Testis (tissue), 3 donors: Measurements from ENCODE around the gene MYBPHL. TPM values are rescaled to one million over a fixed set of nuclear protein-coding genes. Genes with fewer than 3 reads are reported as not detected.
A peak's percentile ranks its signal among the peaks of the same experiment; 100 is the strongest.

Experiments used
- DNase-seq: peaks from one replicate; pipeline ENCODE4 v3.0.0-alpha.2; 2019
- H3K27ac ChIP-seq, 2 donors: fragments of 200-600 bp; sonication (generic); one replicate each; pipeline ENCODE4 v1.5.1; 2019
- H3K27me3 ChIP-seq: fragments of 200-600 bp; sonication (generic); one replicate; pipeline ENCODE4 v1.5.1; 2019
- H3K36me3 ChIP-seq: fragments of 200-600 bp; sonication (generic); one replicate; pipeline ENCODE4 v1.5.1; 2017; ENCODE audit warnings: low read depth; ENCODE audit errors: missing control alignments
- H3K4me1 ChIP-seq: fragments of 200-600 bp; sonication (generic); one replicate; pipeline ENCODE4 v1.5.1; 2019
- H3K4me3 ChIP-seq, 2 donors: fragments of 200-600 bp; sonication (generic); one replicate each; pipeline ENCODE4 v1.5.1; 2017 to 2019
- H3K9me3 ChIP-seq: fragments of 200-600 bp; sonication (generic); one replicate; pipeline ENCODE4 v1.5.1; 2017
- CTCF ChIP-seq, 3 experiments: fragments of 450-650 bp in 2 of 3; fragments of 200-600 bp in 1 of 3; sonication (generic) in 1 of 3; IDR thresholded peaks; one replicate each; pipeline ENCODE4 v1.5.1; 2016 to 2019; ENCODE audit warnings: antibody characterized with exemption in 3 of 3, mild to moderate bottlenecking in 2 of 3, moderate library complexity in 1 of 3
- POLR2A ChIP-seq: fragments of 450-650 bp; IDR thresholded peaks from one replicate; pipeline ENCODE4 v1.6.1; 2017; ENCODE audit warnings: antibody characterized with exemption, mild to moderate bottlenecking, moderate library complexity
- WGBS, 2 donors: methylation state at CpG; one replicate each; pipeline ENCODE4 v1.1.5; 2018; 5-methylcytosine and 5-hydroxymethylcytosine counted together
- intact Hi-C: fragments of 100-400 bp; cut with DNase I; formaldehyde crosslinking; loops from one replicate; pipeline ENCODE4 v1.15.1; 2023; ENCODE audit warnings: low total_unique reads
- polyA plus RNA-seq: library from polyadenylated mRNA; stranded (reverse); fragments of 350-450 nt; fragmentation: Illumina TruSeq; extraction: RNeasy Lipid Tissue Mini Kit (QIAGEN cat#74804); gene quantifications from one replicate; pipeline ENCODE4 v1.2.3, GENCODE V29; 2014; ENCODE audit warnings: low read depth, low replicate concordance; ENCODE audit not compliant: insufficient read depth
- total RNA-seq, 2 donors: library from RNA; depleted of rRNA; stranded (reverse); fragments of >200 nt; gene quantifications; one replicate each; pipeline ENCODE4 v1.2.3, GENCODE V29; 2016

The MYBPHL gene
- total and polyA plus RNA-seq, 3 donors from 2014 or later = 0.99 to 1.5 TPM; not detected in 1

DNA sequence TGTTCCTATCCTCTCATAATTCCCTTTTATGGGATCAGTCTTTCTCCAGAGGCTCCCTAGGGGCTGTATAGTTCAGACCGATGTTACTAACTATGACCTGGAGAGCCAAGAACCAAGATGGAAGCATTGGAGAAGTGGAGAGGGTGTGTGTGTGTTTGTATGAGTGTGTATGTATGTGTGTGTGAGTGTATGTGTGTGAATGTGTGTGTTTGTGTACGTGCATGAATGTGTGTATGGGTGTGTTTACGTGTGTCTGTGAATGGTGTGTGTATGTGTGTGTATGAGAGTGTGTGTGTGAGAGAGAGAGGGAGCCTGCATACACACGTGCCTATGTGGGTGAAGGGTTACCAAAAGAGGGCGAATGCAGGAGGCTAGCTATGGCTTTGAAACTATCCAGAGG is 4.9 kb downstream of the MYBPHL start:
- 77 to 92% methylated on average over 5 of the region's 5 CpGs for WGBS, 2 donors
- no peaks in the 10 kb centered on the region for H3K27me3 ChIP-seq
- TF ChIP-seq POLR2A (no peak), CTCF (IDR thresholded peaks at IDR 0.05) (no peak)
- H3K9me3 ChIP-seq = no peaks in the 10 kb centered on the region
- intact Hi-C loops = loop anchor here (10.0 kb wide), 1 partner anchor 83 kb away; no protein-coding TSS in a partner anchor
- H3K4me1 ChIP-seq = peaks cover 75% of the 10 kb centered on the region
- H3K27ac ChIP-seq = no peak overlapping the region
- H3K36me3 ChIP-seq = no peaks in the 10 kb centered on the region
- no peak overlapping the region for H3K4me3 ChIP-seq
- DNase-seq = no peak

DNA sequence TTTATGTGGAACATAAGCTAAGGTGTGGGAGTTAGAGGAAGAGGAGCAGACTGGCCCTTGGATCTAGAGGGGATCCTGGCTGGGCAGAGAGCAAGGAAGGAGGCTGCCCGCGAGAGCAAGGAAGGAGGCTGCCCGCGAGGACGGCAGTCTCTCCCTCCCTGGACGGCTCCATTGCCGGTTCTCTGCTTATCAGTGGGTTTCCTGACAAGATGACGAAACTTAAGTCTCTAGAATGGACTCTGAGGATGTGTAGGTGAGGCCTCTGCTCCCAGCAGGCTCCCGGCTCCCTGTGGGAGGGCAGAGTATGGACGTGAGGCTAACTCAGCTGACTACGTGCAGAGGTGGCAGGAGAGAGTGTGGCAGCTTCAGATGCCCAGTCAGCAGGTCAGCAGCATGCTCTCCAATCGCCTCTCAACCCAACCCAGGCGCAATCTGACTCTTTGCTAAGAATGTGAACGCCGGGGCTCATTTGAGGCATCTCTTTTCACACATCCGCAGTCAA is 6.1 kb downstream of the MYBPHL start:
- TF ChIP-seq CTCF (IDR thresholded peaks at IDR 0.05) (no peak), POLR2A (no peak)
- 72 to 73% methylated on average over 15 to 16 of the region's 16 CpGs for WGBS, 2 donors
- no peak for DNase-seq
- intact Hi-C loops = loop anchor here (10.0 kb wide), 1 partner anchor 84 kb away; no protein-coding TSS in a partner anchor
- Histone ChIP-seq H3K27me3 (no peaks in the 10 kb centered on the region), H3K4me3 (no peak overlapping the region), H3K36me3 (no peaks in the 10 kb centered on the region), H3K27ac (peak overlapping the region; percentile 87 to 89), H3K9me3 (no peaks in the 10 kb centered on the region), H3K4me1 (peaks cover 63% of the 10 kb centered on the region)

DNA sequence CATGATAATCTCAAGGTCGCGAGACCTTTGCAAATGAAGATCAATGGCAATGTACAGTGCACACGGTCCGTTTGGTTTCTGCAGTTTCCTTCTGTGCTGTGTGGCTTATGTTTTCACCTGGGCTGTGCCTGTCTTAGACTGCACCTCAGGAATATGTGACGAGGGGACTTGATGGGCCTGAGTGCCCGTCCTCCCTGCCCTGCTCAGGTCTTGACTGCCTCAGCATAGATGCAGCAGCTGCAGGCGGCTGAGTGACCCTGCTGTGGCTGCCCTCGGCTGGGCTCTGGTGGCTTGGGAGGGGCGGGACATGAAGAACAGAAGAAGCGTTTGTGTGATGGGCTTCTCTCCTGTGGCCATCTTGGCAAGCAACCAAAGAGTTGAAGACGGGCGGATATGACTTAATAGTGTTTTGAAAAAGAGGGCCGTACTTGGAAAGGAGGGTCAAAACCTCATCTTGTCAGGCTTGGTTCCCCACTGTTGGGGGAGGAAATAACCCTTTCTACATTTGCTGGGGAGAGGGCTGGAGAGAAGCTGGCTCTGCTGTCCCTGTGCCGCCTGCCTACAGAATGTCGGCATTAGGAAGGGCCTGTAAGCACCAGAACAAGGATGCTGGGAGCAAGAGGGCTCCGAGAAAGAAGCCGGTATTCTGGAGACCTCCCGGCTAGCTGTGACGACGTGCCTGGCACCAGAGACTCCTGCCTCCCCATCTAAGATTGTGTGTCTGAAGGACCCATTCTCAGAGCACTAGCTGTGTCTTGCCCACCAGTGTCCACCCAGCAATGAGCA is 7.1 kb downstream of the MYBPHL start:
- TF ChIP-seq CTCF (IDR thresholded peaks at IDR 0.05) (no peak), POLR2A (no peak)
- intact Hi-C loops = loop anchor here (10.0 kb wide), 1 partner anchor 85 kb away; no protein-coding TSS in a partner anchor
- peak; percentile 83 for DNase-seq
- WGBS, 2 donors = 57 to 67% methylated on average over 18 to 20 of the region's 20 CpGs
- peaks cover 54% of the 10 kb centered on the region for H3K4me1 ChIP-seq
- H3K27me3 ChIP-seq = no peaks in the 10 kb centered on the region
- no peaks in the 10 kb centered on the region for H3K36me3 ChIP-seq
- H3K9me3 ChIP-seq = no peaks in the 10 kb centered on the region
- no peak overlapping the region for H3K4me3 ChIP-seq
- H3K27ac ChIP-seq = peak overlapping the region; percentile 87 to 89

GRCh38 chr1:109298666-109299557 is 7.9 kb downstream of the MYBPHL start:
- 27 to 37% methylated on average over 10 to 11 of the region's 11 CpGs for WGBS, 2 donors
- no peak overlapping the region for H3K4me3 ChIP-seq
- peaks cover 45% of the 10 kb centered on the region for H3K4me1 ChIP-seq
- no peaks in the 10 kb centered on the region for H3K27me3 ChIP-seq
- no peaks in the 10 kb centered on the region for H3K36me3 ChIP-seq
- peak; percentile 84 for DNase-seq
- no peak for TF ChIP-seq POLR2A
- no peak for TF ChIP-seq CTCF (IDR thresholded peaks at IDR 0.05)
- H3K9me3 ChIP-seq = no peaks in the 10 kb centered on the region
- intact Hi-C loops = no loop called here
- peak overlapping the region; percentile 87 to 89 for H3K27ac ChIP-seq
